Left renal cortex interstitium (tissue), 4 donors: ENCODE results near the gene ACR. TPM values are rescaled to one million over a fixed set of nuclear protein-coding genes. Genes with fewer than 3 reads are reported as not detected.

Source experiments
- DNase-seq, 4 donors: peaks; one replicate each; pipeline ENCODE4 v3.0.0-alpha.2; 2013; ENCODE audit warnings: low read depth in 4 of 4, low spot score in 2 of 4, missing footprints in 1 of 4
- polyA plus RNA-seq, 4 donors: library from polyadenylated mRNA; unstranded; fragments of 120-200 nt; gene quantifications; one replicate each; pipeline ENCODE4 v1.2.1, GENCODE V29; 2013; ENCODE audit not compliant: insufficient read length in 4 of 4

ACR gene
- under 1 TPM; 0.32 to 0.60 (median 0.52) TPM for polyA plus RNA-seq

DNA sequence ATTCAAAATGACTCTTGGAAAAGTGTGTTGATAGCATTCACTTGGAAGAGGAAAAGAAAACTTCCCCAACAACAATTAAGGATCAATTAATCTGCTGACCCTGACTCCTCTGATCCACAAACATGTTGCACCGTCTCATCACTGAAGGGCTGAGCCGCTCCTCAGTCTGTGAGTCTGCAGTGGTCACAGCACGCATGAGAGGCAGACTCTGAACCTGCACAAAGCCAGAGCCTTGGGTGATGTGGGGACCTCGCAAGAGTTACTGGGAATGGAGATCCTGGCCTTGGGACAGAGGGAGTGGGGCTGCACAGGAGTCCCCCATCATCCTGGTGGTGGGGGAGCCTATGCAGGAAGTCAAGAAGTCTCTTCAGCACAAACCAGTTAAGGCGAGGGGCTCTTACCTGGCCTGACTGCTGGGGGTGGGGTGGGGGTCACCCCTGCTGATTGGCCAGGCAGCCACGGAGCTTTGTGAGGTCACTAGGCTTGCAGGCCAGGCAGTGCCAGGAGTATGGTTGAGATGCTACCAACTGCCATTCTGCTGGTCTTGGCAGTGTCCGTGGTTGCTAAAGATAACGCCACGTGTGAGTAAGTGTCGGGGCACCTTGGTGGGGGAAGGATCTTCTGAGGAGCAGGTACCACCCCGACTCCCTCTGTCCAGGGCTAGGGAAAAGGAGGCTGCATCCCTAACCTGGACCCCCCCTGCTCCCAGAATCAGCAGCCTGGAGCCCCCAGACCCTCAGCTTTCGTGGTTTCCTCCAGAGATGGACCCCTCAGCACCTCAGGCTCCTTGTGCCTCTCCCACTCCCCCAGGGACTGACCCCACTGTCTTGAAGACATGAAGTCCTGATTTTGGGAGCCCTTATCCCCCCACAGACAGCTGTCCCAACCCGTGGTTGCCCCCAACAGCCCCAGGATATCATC lies at the start of gene ACR:
TSS of gene ACR (plus strand) at position 477 of the 921 bp plus-strand sequence. CDS start at position 509, 32 bp downstream.
- DNase-seq = no peak

DNA sequence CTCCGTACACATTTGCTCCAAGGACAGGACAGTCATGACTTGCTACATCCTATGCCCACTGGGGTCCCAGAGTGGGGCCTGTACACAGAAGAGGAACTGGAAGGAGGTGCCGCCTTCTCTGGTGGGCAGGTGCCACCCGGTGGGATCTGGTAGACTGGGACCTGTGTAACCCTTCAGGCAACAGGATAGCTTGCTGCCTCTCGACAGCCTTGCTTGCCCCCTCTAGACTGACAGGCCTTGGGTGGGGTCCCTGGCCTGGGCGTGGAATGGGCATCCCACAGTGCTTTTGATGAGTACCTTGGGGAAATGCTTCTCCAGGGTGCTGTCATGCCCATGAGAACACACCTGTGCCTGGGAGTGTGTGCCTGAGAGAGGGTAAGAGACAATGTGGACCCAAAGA lies 49.6 kb upstream of the ACR start:
- DNase-seq = no peak

DNA sequence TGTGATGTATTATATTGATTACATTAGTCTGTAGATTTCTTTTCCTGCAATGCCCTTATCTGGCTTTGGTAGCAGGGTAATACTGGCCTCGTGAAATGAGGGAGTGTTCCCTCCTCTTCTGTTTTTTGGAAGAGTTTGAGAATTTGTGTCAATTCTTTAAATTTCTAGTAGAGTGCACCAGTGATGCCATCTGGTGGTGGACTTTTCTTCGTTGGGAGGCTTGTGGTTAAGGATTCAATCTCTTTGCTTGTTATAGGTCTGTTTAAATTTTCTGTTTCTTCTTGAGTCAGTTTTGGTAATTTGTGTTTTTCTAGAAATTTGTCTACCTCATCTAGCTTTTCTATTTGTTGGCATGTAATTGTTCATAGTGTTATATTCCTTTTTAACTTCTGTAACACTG lies 46.5 kb upstream of the ACR start:
- no peak for DNase-seq

DNA sequence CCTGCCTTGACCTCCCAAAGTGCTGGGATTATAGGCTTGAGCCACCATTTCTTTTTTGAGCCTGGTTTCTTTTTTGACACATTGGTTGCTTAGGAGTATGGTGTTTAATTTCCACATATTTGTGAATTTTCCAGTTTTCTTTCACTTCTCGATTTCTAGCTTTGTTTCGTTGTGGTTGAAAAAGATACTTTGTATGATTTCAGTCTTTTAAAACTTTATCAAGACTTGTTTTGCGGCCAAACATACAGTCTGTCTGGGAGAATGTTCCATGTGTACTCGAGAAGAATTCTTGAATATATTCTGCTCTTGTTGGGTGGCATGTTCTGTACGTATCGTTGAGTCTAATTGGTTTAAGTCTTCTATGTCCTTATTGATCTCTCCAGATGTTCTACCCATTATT lies 44.5 kb upstream of the ACR start:
- no peak for DNase-seq

DNA sequence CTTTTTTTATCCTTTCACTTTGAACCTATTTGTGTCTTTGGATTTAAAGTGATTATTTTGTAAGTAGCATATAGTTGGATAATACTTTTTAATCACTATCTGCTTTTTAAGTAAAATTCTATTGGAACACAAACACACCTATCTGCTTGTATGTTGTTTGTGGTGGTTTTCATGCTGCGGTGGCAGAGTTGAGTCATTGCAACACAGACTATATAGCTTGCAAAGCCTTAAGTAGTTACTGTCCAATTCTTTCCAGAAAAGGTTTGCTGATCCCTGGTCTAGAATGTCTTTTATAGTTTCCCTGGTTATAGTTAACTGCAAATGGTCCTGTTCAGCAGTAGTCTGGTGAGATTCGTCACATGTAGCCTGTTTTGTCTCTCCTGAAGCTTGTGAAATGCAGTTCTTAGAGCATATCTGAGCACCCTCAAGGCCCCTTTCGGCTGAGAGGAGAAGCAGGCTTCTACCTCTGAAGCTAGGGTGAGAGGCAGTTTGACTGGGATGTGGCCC lies 43.9 kb upstream of the ACR start:
- no peak for DNase-seq

DNA sequence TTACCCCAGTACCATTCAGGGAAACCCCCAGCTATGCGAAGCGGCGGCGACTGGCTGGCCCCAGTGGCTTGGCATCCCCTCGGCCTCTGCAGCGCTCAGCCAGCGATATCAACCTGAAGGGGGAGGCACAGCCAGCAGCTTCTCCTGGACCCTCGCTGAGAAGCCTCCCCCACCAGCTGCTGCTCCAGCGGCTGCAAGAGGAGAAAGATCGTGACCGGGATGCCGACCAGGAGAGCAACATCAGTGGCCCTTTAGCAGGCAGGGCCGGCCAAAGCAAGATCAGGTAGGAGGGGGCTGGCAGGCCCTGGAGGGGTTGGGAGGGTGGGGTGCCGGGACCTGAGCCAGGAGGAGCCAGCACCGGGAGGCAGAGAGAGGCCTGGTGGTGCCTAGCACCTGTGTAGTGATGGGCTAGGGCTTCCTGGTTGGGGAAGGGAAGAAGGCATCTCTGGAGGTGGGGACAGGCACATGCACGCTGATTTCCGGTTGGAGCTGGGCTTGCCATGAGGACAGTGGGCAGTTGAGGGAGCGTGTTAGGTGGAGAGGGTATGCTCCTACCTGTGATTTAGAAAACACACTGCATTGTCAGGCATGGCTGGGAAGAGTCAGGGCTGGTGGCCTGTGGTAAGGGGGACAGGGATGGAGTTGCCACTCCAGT lies 43.1 kb upstream of the ACR start:
- no peak for DNase-seq

DNA sequence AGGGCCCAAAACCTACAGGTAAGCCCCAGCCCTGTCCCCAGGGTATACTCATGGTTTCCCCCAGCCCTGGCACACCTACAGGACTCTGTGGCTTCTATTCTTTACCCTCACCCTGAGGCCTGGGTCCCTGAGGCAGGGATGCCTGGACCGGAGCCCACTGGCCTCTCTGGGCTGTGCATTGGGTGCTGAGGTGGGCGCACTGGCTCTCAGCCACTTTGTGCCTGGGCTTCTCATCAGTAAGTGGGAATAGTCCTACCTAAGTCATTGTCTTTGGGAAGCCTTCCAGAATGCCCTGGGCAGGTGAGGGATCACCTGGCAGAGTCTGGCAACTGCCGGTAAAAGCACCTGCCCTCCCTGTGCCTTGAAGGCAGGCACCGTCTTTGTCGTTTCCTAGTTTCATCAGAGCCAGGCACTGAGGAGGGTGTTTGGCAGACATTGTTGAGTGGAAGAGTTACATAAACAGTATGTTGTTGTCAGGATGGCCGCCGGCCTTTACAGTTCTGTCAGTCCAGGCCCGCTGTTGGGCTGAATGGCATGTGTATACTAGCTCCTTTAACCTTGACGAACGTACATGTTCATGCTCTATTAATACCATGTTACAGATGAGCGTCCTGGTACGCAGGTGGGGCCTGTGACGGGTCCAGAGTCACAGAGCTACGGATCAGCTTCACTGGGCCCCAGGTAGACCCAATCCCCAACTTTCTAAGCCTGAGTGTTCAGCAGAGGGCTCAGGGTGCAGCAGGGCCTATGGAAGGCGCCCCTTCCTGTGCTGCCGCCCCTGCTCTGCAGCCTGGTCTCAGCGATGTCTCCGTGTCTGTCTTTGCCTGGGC lies 42.4 kb upstream of the ACR start:
- DNase-seq = no peak

DNA sequence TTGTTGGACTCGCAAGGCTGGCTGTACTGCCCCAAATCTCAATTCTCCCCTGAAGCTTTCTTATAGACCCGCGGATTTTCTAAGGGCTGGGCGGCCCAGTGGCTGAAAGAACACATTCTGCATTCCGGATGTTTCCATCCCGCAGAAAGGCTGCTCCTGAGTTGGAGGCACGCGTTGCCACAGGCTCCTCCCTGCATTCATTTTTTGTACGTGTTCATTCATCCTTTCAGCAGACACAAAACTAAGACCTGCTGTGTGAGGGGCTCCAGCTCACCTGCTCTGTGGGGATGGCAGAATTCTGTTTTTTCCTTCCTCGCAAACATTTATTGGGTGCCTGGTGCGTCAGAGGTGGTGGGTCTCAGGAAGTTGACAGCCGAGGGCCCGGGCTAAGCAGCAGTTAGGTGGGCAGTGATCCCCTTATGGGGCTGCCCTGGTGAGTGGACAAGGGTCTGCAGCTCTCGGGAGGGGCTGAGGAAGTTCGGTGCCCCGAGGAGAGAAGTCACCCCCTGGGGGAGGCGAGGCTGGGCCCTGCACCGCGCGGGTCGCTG lies 41.7 kb upstream of the ACR start:
- no peak for DNase-seq

DNA sequence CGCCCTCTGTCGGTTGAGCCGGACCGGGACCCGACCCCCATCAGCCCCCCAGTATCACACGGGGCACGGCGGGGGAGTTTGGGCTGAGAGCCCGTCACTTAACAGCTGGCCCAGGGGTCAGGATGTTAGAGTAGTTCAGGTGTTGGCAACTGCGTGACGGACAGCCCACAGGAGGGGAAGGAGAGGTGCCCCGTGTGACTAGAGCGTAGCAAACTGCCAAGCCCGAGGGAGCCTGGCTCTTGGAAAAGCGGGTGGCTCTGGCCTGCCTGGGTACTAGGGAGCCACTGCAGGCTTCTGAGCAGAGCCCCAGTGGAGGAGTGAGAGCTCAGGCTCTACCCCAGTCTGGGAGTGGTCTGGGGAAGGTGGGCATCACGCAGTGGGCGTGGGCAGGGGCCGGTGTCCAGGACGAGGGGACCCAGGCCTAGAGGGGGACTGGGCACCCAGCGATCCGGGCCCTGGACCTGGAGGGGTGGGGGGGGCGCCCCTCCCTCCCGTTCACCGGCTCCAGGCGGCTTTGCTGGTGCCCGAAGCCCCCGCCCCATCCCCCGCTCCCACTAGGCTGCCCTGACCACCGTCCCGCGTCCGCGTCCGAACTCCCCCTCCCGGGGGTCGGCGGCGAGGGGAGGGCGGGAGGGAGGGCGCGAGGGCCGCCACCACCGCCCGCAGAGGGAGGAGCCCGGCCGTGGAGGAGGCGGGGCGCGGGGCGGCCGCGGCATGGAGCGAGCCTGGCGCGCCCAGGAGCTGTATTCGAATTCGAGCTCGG lies 41.0 kb upstream of the ACR start:
- no peak for DNase-seq

DNA sequence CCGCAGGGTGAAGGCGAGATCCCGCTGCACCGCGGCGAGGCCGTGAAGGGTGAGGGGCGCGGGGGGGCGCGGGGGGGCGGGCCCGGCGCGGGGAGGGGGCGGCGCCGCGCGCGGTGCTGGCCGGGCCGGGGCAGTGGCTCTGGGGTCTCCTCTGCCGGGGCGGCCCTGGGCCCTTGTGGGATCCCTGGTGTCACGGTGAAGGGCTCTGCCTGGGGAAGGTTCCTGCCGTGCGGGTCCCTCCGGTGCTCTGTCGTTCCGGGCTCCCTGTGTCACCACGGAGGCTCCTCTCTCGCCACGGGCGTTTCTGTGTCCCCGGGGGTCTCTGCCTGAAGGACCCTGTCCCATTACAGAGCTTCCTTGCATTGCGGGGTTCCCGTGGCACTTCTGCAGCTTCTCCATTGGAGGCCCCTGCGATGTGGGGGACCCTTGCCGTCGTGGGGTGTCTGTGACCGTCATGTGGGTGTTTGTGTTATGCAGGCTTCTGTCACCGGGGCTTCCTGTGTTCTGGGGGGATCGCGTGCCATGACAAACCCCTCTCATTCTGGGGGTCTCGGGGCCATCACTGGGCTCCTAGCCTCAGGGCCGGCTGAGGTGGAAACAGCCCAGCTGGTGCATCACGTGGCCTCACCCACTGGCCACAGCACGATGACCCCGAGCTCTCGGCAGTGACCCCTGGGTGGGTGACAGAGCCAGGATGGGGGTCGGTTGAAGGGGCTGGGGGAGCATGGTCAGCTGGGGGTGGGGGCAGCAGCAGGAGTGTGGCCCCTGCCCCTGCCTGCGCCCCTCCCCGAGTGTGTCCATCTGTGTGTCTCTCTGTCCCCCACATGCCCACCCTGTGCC lies 40.1 kb upstream of the ACR start:
- no peak for DNase-seq

DNA sequence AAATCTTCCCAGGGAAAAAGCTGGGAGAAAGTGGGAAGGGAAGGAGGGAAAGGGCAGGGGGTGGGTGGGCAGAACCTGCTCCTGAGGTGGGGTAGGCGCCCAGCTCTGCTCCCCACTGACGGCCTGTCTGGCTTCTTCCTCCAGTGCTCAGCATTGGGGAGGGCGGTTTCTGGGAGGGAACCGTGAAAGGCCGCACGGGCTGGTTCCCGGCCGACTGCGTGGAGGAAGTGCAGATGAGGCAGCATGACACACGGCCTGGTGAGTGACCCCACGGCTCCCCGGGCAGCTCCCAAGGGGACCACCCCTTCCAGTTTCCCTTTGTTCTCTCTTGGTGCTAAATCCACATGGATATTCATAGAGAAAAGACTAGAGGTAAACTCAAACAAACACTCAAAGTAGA lies 39.5 kb upstream of the ACR start:
- no peak for DNase-seq

DNA sequence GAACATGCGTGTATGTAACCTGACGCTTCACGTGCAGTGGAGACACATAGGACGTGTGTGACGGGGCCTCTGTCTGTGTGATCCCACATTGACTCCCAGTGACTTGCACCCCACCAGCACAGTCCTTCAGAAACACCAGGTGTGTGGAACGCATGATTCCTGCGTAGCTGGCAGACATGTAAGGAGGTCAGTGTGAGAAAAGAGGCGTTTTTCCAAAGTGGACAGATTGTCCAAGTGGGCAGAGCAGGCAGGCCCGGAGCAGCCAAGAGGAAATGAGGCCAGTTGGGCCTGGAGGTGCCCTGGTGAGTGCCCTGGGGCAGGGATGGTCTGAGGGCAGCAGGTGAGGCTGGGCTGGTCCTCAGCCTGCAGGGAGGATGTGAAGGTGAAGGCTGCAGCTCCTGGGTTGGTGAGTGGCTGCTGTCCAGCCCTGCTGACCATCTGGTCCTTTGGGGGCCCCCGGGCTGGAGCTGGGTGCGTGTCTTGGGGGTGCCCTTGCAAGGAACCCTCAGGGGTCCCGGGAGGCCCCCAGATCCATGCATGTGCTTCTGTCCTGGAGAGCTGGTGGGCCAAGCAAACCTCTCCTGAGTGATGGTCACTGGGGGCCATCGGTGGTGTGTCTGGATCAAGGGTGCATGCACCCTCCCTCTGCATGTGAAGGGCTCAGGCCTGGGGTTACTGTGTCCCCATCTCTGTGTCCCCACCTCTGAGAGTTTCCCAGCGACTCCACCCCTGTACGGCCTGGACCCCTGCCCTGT lies 38.8 kb upstream of the ACR start:
- DNase-seq = no peak

DNA sequence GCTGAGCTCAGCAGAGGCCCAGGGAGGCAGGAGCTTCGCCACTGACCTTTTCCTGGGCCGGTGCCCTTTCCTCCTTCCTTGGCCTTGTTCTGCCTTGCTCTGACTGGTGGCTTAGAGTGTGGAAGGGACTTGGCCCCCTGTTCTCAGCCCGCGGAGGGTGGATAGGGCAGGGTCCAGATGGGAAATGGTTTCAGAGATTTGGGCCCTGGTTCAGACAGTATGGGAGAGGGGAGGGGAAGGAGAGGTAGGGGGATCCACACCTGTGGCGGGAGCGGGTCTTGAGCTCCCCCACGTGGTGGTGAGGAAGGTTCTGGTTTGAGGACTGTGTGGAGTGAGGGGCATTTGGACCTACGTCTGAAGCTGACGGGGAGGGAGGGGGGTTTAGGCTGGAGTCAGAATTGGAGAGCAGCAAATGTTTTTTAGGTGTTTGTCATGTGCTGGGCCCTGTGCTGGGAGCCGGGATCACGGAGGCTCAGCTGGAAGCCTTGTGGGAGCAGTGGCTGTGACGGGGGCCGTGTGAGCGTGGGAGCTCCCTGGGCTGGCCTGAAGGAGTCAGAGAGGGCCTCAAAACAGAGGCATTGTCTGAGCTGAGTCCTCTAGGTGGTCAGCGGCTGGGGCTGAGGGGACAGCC lies 38.1 kb upstream of the ACR start:
- DNase-seq = no peak

DNA sequence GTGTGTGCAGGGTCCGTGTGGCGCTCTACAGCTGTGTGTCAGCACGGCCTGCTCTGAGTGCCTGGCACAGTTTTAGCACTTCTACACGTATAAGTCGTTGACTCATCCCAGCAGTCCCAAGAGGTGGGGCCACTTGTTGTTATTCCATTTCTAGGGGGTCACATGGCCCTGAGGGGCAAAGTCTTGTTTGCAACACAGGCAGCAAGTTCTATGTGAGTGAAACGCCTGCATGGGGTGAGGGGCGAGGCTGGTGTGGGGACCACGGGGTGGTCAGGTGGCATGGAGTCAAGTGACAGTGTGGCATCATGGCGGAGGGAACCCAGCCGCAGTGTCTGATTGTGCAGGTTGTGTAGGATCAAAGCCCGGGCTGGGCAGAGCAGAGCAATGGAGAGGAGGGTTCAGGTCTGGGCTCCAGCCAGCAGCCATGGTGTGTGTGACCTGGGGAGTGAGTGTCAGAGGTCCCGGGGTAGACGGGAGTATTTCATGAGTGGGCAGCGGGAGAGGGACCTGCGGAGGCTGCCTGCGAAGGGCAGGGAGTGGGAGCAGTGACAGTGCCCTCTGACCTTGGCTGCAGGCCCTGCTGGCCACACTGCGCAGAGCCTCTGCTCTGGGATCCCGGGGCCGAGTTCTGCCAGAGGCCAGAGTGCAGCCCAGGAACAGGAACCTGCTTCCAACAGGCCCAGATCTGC lies 37.5 kb upstream of the ACR start:
- DNase-seq = no peak

DNA sequence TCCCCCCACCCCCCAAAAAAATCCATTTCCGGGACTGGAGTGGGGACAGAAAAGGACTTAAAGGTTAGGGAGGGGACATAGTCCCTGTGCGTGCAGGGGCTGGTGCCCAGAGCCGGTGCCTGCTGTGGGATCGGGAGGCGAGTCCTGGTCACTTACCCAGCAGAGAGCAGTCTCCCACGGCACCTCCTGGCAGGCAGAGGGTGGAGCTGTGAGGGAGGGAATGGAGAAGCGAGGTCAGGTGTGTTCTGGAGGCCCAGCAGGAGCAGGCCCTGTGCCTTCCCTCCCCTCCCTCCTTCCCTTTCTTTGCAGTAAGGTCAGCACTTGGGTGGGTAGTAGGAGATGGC lies 37.0 kb upstream of the ACR start:
- no peak for DNase-seq

DNA sequence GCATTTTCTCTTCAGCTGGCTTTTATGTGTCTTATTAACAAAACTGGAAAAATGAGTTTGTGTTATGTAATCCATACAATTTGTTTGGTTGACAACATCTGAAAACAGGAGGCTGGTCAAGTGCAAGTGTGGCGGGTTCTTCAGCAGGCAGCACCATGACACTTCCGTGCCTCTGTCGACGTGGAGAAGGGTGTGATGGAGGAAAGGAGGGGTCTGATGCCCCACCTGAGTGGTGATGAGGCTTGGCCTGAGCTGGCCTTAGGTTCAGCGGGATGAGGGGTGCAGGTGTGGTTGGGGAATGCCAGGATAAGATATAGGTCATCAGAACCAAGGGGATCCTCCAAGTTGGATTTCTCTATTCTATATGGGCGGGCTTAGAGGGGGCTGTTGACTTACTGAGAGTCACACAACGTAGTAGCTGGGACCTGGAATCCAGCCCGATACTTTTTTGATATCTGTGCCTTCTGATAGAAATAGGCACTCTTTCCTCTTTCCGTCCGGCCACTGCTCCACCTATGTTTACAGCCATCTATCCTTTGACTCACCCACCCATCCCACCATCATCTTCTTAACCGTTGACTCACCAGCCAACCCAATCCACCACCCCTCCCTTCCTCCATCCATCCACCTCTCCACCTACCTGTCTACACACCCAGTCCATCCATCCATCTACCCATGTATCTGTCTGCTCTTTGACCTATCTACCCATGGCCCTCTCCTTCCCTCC lies 36.4 kb upstream of the ACR start:
- no peak for DNase-seq

DNA sequence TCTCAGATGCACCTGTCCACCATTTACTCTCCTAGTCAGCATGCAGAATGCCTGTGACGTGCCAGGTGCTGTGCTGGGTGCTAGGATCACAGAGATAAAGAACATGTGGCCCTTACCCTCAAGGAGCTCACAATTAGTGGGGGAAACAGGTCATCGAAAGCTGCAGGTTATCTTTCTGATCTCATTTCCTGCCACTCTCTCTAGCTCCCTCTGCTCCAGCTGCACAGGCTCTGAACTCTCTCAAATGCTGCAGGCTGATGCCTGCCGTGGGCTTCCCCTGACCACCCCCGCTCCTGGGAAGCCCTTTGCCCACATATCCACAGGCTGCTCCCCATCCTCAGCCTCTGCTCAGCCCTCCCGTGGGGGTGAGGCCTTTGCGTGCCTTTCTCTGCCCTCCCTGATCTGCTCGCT lies 35.7 kb upstream of the ACR start:
- DNase-seq = no peak
